ENCODE results near the gene RBM33.
"Not testable (repeated sequence)": the region's sequence is repeated elsewhere in the genome, so short reads cannot be mapped to it uniquely, and the experiment has no call there.

The RBM33 gene

GRCh38 chr7:155807789-155808548 lies 163.5 kb downstream of the RBM33 start:
- DNase-seq (ENCODE audit: low read depth in 3 of 3), result no peak

DNA sequence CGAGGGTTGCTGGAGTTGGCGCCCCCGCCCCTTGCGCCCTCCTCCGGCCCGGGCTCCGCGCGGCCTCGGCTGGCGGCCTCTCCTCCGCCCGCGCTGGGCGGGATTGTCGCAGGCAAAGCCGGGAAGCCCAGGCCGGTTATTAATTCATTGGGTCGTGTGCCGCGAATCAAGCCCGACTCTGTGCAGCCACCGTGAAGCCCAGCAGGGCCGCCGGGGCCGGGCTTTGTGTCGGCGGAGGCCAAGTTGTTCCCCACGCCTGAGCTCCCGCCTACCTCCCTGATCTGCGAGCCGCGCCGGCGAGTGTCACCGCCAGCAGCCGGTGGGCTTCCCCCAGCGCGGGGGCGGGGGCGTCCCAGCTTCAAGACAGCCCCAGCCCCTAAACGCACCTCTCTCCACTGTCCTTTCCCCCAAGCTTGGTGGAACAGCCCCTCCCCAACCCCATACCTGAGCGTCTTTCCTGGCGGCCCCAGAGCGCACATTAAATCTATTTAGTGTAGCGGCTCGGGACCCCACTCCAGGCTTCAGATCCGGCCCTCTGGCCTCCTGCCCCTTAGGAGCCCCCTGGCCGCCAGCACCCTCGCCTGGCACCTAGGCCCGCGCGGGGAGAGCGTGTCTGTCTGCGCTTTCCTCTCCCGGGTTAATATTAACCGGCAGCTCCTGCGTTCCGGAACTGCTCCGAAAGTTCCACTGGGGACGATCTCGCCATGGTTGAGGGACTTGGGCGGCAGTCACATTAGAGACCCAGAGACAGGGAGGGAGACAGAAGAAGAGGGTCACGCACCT lies 164.3 kb downstream of the RBM33 start:
- no peak for DNase-seq (ENCODE audit: low read depth in 3 of 3)

DNA sequence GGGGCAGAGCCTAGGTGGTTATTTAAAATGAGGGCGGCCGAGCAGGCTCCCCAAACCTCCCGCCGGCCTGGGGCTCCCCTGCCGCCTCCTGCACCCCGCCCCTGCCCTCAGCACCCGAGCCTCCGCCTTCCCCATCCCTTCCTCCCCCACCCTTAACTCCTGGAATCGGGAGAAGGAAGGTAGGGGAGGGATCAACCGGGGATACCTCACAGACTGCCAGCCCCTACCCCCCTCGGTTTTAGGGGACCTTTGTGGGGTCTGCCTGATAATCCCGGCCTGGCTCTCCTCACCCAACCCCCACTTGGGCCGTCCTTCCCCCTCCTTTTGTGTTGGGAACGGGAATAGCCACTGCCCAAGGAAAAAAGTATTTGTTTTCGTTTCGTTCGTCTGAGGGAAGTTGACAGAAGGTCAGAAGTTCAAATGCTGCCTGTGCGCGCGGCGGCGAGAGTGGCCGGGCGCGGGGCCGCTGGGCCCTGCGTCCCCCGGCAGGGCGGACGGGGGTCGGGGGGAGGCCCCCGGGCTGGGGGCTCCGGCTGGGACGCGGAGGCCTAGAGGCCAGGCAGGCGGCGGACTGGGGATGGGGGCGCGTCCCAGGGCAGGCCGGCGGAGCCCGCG lies 165.0 kb downstream of the RBM33 start:
- no peak for DNase-seq (ENCODE audit: low read depth in 3 of 3)

- DNase-seq (ENCODE audit: low read depth in 3 of 3), result no peak
Observed at GRCh38 chr7:155809947-155810769, 165.7 kb downstream of the RBM33 start.

DNA sequence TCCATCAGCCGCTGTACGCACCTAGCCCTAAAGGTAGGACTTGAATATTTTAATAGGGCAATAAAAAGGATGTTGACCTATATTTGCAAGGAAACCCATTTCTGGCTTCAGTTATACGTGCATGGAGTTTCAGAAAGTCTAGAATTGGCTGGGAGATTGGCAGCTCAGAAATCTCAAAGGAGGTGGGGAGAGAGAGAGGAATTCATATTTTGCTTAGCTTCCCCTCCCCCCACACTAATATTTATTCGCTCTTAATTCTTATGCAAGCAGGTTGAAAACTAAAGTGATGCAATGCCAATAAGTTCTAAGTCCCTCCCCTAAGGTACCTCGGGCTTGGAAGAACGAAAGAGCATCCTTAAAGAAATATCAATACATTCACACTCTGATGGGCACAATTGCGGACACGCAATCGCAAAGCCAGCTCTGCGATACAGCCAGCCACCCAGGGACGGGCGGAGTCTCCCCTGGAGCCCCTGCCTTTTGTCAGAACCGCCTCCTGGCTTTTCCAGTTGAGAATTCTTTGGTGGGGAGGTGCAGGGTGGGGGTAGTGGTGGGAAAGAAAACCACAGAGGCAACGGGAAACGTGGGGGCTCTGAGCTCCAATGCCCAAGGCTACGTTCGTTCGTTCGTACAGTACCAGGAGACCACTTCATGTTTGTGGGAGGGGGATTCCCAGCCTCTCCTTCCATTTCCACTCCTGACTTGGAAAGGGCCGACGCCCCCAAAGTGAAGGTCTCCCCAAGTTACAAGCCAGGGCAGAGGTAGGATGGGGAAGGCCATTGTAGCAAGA lies 166.5 kb downstream of the RBM33 start:
- no peak for DNase-seq (ENCODE audit: low read depth in 3 of 3)

DNA sequence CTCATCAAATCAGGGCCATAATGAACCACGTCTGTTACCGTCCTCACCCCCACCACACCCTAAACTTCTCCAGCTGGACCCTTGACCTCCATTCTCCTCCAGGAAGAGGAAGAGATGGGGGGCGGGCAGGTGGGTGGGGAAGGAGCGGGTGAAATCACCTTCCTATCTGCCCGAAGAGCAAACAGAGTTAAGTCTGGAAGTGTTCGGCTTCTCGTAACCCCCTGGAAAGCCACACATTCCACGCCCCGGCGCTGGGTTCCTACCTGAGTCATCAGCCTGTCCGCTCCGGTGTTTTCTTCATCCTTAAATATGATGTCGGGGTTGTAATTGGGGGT lies 167.1 kb downstream of the RBM33 start:
- DNase-seq (ENCODE audit: low read depth in 3 of 3), result no peak

- DNase-seq (ENCODE audit: low read depth in 3 of 3), result no peak
Observed at GRCh38 chr7:155811895-155812761, 167.7 kb downstream of the RBM33 start, which contains the start of gene SHH. Gene SHH, minus strand, starts transcription at chr7:155812463. Its CDS starts 341 bp downstream, at chr7:155812122.

- DNase-seq (ENCODE audit: low read depth in 3 of 3), result no peak
Observed at GRCh38 chr7:155813125-155813524, 168.7 kb downstream of the RBM33 start.

GRCh38 chr7:155813546-155814315 lies 169.3 kb downstream of the RBM33 start:
- DNase-seq (ENCODE audit: low read depth in 3 of 3), result no peak

- DNase-seq (ENCODE audit: low read depth in 3 of 3), result no peak
Observed at GRCh38 chr7:155814316-155815276, 170.1 kb downstream of the RBM33 start.

- DNase-seq (ENCODE audit: low read depth in 3 of 3), result peak; percentile 29 to 78 (median 55)
Observed at GRCh38 chr7:155815332-155816191, 171.1 kb downstream of the RBM33 start.

- no peak for DNase-seq (ENCODE audit: low read depth in 3 of 3)
Observed at GRCh38 chr7:155816192-155816508, 171.7 kb downstream of the RBM33 start.

GRCh38 chr7:155816996-155817395 lies 172.5 kb downstream of the RBM33 start:
- DNase-seq (ENCODE audit: low read depth in 3 of 3), result no peak

DNA sequence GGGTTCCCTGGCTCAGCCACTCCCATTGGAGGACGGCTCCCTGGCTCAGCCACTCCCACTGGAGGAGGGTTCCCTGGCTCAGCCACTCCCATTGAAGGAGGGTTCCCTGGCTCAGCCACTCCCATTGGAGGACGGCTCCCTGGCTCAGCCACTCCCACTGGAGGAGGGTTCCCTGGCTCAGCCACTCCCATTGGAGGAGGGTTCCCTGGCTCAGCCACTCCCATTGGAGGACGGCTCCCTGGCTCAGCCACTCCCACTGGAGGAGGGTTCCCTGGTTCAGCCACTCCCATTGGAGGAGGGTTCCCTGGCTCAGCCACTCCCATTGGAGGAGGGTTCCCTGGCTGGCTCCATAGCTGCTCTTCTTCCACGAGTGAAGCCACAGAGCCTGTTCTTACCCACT lies 173.1 kb downstream of the RBM33 start:
- DNase-seq (ENCODE audit: low read depth in 3 of 3), result not testable (repeated sequence)

GRCh38 chr7:155818154-155818819 lies 173.8 kb downstream of the RBM33 start:
- DNase-seq (ENCODE audit: low read depth in 3 of 3), result no peak

GRCh38 chr7:155818820-155819168 lies 174.3 kb downstream of the RBM33 start:
- no peak for DNase-seq (ENCODE audit: low read depth in 3 of 3)

- no peak for DNase-seq (ENCODE audit: low read depth in 3 of 3)
Observed at GRCh38 chr7:155819186-155819585, 174.7 kb downstream of the RBM33 start.

Data from stimulated activated CD4-positive, alpha-beta T cell treated with anti-CD3 and anti-CD28 coated beads, TNF-alpha, amount 100 ng/mL, for 24 hours (primary cell).